GM19240 (cell line): Measurements from ENCODE around the gene KRTAP4-8.
"Not testable (repeated sequence)": the region's sequence is repeated elsewhere in the genome, so short reads cannot be mapped to it uniquely, and the experiment has no call there.

Experiments
- DNase-seq: peaks from one replicate; pipeline ENCODE4 v3.0.0; 2011; ENCODE audit warnings: low spot score; ENCODE audit not compliant: insufficient read length

The KRTAP4-8 gene

DNA sequence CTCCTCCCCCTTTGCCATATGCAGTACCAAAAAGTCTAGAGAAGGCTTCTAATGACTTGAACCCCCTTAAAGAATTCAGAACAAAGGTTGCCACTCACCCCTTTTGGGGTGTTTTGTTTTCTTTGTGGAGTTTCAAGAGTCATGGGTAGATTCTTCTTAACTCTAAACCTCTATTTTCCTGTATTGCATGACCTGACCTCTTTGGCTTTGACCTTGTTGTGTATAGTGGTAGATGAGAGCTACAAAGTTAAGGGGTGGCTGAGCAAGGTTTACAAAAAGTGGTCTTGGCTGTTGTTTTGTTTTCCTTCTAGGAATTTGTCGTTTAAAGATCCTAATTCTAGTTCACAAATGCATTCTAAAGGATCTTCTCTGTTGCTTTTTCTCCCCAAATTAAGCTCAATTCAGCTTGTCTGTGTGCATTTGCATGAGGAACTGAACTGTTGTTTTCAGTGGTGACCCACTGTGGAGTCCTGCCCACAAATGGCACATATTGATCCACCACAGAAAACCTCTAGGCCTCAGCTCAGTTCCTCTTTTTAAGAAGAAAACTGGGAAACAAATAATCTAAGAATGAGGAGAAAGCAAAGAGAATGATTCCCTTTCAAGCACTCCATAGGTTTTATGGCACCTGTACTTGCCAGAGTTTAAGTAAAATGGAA is 10.9 kb upstream of the KRTAP4-8 start:
- not testable (repeated sequence) for DNase-seq

DNA sequence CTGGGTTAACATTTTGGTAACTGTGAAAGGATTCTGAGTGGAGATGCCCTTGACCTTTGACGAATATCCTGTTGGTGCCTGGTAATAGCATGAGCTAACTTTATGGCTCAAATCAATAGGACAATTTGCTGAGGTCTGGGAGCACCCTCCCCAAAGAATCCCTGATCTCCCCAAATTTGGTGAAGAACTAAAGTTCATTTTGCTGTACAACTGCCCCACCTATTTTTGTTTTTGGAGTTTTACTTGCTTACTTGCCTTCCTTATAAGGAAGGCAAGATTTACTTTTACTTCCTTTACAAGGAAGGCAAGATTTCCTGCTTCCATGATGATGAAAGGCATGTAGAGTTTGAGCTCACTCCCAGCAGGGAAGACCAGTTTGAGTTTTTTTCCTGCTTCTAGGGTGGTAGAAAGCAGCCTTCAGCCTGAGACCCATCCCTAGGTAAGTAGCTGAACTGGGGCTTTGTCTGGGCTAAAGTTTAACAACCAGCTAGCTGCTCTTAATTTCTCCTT is 10.1 kb upstream of the KRTAP4-8 start:
- no peak for DNase-seq

DNA sequence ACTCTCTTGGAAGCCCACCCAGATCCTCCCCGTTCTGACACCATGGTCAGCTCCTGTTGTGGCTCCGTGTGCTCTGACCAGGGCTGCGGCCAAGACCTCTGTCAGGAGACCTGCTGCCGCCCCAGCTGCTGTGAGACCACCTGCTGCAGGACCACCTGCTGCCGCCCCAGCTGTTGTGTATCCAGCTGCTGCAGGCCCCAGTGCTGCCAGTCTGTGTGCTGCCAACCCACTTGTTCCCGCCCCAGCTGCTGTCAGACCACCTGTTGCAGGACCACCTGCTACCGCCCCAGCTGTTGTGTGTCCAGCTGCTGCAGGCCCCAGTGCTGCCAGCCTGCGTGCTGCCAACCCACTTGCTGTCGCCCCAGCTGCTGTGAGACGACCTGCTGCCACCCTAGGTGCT is 7.4 kb upstream of the KRTAP4-8 start, which contains the start of gene KRTAP4-9:
KRTAP4-9 (plus strand) TSS at position 43 of the 400 bp plus-strand sequence; CDS start at position 43, 0 bp downstream.
- DNase-seq: not testable (repeated sequence)

DNA sequence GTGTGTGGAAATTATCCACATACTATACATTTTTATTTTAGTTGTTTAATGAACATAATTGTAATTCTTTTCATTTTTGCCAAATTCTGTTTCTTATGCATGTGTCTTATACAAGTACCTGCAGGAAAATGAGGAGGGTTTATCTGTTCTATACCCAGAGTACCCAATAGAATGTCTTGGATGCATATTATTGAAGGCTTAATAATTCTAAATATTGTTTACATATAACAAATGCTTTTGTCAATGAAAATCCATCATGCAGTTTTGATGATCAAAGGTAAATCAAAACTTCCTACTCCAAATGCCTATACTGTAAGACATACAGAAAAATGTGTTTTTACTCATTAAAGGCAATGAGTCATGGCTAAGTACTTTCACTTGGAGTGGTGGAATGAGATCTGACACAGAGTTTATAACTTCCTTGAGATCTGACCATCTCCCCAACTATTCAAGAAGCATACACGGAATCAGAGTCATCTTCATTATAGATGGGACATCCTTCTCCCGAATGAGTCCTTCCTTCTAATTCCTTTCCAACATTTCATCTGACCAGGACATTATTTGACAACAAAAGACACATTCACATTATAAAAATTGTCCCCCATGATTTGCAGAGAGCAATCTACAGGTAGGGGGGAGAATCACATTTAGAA is 6.6 kb upstream of the KRTAP4-8 start:
- DNase-seq: not testable (repeated sequence)

DNA sequence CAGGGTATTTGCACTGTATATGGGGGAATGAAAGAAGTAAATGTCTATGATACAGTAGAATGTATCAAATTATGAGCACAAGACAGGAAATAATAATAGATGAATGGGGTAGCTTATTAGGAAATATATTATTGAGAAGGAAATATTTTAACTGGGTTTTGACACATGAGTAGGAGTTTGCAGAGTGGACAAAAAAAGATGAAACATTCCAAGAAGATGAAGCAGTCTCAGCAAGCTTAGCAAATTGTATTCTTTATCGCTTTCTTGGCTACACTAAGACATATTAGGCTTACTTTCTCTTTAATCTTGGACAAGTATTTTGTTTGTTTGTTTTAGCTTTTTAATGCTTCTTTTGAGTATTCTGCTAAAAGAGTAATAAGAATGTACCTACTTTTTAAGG is 6.0 kb upstream of the KRTAP4-8 start:
- no peak for DNase-seq

DNA sequence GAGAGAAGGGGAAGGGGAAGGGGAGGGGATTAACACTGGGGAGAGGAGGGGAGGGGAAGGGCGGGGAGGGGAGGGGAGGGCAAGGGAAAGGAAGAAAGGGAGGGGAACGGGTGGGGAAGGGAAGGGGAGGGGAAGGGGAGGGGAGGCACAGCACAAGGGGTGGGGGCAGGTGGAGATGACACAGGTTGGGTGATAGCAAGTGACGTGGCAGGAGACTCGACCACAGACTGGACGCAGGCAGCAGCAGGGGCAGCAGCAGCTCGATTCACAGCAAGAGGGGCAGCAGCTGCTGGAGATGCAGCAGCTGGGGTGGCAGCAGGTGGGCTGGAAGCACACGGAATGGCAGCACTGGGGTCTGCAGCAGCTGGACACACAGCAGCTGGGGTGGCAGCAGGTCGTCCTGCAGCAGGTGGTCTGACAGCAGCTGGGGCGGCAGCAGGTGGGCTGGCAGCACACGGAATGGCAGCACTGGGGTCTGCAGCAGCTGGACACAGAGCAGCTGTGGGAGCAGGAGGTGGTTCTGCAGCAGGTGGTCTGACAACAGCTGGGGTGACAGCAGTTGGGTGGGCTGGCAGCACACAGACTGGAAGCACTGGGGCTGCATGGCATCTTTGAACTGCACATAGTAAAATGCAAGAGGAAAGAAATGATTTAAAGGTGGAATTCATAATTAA is 3.8 kb upstream of the KRTAP4-8 start, which contains the start of gene KRTAP4-16:
KRTAP4-16 (minus strand) TSS at position 624 of the 674 bp plus-strand sequence; CDS start at position 624, 0 bp downstream.
- no peak for DNase-seq

DNA sequence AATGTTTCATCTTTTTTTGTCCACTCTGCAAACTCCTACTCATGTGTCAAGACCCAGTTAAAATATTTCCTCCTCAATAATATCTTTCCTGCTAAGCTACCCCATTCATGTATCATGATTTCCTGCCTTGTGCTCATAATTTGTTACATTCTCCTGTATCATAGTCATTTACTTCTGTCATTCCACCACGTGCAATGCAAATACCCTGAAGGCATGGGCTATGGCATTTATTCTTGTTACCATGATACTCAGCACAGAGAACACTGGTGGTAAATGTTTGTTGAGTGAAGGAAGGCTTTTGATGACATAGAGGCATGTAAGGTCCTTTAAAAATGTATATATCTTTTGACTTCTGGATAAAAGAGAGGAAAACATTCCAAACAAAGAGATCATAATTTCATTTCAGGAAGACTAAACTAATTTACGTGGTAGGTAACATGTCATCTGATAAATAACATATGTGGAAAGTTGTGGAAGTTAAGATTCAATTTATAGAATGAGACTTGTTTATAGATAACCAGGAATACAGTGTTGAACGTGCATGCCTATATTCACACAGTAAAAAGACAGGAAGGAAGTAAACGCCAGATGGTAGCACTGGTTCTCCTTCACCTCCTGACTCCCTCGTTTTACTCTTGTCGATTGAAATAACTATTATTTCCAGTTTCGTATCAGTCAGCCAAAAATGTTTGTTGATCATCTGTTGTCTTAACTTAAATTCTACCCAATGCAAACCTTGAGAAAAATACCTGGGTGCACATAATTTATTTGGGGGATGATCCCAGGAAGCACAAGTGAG is 1.9 kb upstream of the KRTAP4-8 start:
- not testable (repeated sequence) for DNase-seq

DNA sequence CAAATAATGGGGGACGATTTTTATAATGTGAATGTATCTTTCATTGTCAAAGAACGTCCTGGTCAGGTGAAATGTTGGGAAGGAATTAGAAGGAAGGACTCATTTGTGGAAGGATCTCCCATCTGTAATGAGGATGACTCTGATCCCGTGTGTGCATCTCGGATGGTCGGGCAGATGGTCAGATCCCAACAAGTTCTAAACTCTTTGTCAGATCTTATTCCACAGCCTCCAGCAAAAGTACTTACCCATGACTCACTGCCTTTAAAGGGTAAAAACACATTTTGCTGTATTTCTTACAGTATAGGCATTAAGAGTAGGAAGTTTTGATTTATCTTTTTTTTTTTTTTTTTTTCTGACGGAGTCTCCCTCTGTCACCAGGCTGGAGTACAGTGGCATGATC is 539 bp upstream of the KRTAP4-8 start:
- no peak for DNase-seq

DNA sequence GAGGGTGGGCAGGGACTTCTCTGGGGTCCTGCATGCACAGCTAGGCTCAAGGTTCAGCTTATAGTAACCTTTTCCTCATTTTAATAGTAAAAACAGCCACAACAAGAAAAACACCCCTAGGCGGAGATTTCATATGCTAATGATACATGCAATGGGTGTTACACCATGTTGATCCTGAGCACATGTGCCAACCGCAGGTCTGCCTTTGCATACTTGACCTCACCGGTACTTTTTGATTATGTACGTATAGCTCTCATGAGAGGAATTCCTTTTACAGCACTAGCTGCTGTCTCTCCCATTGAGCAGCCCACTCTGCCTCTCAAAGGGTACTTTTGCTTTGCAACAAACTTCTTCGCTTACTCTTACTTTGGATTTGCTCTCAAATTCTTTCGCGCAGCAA is 1.9 kb downstream of the KRTAP4-8 start:
- no peak for DNase-seq

DNA sequence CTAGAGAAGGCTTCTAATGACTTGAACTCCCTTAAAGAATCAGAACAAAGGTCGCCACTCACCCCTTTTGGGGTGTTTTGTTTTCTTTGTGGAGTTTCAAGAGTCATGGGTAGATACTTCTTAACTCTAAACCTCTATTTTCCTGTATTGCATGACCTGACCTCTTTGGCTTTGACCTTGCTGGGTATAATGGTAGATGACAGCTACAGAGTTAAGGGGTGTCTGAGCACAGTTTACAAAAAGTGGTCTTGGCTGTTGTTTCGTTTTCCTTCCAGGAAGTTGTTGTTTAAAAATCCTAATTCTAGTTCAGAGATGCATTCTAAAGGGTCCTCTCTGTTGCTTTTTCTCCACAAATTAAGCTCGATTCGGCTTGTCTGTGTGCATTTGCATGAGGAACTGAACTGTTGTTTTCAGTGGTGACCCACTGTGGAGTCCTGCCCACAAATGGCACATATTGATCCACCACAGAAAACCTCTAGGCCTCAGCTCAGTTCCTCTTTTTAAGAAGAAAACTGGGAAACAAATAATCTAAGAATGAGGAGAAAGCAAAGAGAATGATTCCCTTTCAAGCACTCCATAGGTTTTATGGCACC is 9.1 kb downstream of the KRTAP4-8 start:
- DNase-seq: not testable (repeated sequence)

DNA sequence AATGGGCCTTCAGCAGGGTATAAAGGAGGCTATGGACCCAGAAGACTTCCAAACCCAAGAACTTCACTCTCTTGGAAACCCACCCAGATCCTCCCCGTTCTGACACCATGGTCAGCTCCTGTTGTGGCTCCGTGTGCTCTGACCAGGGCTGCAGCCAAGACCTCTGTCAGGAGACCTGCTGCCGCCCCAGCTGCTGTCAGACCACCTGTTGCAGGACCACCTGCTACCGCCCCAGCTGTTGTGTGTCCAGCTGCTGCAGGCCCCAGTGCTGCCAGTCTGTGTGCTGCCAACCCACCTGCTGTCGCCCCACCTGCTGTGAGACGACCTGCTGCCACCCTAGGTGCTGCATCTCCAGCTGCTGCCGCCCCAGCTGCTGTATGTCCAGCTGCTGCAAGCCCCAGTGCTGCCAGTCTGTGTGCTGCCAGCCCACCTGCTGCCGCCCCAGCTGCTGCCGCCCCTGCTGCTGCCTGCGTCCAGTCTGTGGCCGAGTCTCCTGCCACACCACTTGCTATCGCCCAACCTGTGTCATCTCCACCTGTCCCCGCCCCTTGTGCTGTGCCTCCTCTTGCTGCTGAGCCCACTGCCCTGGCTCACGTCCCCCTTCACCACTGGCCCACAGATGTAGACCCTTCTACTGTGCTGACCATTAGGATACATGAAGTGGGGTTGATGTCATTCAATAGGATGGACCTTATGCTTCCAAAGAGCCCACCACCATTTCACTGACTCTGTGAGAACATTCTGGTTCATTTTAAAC is 13.7 kb downstream of the KRTAP4-8 start, which contains the start of gene KRTAP4-7:
KRTAP4-7 (plus strand) TSS at position 51 of the 757 bp plus-strand sequence; CDS start at position 108, 57 bp downstream.
- DNase-seq: not testable (repeated sequence)

DNA sequence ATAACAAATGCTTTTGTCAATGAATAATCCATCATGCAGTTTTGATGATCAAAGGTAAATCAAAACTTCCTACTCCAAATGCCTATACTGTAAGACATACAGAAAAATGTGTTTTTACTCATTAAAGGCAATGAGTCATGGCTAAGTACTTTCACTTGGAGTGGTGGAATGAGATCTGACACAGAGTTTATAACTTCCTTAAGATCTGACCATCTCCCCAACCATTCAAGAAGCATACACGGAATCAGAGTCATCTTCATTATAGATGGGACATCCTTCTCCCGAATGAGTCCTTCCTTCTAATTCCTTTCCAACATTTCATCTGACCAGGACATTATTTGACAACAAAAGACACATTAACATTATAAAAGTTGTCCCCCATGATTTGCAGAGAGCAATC is 14.5 kb downstream of the KRTAP4-8 start:
- DNase-seq: not testable (repeated sequence)

DNA sequence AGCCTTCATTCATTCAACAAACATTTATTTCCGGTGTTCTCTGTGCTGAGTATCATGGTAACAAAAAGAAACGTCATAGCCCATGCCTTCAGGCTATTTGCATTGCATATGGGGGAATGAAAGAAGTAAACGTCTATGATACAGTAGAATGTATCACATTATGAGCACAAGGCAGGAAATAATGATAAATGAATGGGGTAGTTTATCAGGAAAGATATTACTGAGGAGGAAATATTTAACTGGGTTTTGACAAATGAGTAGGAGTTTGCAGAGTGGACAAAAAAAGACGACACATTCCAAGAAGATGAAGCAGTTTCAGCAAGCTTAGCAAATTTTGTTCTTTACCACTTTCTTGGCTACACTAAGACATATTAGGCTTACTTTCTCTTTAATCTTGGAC is 15.3 kb downstream of the KRTAP4-8 start:
- no peak for DNase-seq

DNA sequence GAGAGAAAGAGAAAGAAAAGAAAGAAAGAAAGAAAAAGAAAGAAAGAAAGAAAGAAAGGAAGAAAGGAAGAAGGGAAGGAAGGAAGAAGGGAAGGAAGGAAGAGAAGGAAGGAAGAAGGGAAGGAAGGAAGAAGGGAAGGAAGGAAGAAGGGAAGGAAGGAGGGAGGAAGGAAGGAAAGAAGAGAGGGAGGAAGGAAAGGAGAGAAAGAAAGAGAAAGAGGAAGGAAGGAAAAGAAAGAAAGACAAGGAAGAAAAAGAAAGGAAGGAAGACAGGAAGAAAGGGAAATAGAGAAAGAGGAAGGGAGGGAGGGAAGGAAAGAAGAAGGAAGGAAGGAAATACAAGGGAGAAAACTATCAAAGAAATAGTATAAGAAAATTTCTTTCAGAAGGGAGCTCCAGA is 21.2 kb downstream of the KRTAP4-8 start:
- no peak for DNase-seq

DNA sequence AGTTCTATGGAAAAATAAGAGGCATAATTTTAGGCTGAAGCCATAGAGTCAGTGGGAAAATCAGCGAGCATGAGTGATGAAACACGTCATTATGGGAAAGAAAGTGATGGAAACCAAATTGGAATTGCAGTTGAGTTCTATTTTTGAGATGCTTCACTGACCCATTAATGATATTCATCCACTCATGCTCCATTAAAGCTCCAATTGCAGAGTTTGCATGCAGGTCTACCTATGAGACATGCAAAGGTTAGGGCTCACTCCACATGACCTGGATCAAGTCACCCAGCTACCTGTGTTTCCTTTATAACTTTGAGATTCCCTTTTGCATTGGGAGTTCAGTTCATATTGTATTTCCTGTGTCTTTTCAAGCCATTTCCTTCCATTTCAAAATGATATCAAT is 24.3 kb downstream of the KRTAP4-8 start:
- no peak for DNase-seq

DNA sequence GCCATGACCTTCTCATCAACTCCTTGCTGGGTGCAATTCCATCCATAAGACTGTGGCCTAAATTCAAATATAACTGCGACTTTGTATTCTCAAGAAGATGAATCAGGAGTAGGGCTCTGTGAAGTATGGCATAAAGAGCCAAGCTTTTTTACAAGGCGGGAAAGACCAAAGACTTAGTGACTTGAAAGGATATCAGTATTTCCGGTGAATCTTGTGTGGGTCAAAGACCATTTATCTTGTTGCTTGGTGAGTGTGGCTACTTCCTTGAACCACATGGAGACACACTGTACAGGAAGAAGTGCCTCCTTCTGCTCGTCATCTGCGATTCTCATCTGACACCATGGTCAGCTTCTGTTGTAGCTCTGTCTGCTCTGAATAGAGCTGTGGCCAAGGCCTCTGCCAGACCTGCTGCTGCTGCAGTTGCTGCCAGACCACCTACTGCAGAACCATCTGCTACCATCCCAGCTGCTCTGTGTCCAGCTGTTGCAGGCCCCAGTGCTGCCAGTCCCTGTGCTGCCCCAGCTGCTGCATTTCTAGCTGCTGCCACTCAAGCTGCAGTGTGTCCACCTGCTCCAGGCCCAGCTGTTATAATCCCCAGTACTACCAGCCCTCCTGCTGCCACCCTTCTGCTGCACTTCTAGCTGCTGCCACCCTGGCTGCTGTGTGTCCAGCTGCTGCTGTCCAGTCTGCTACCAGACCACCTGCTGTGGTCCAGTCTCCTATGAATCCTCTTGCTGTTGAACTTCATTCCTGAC is 26.2 kb downstream of the KRTAP4-8 start:
- DNase-seq: no peak

DNA sequence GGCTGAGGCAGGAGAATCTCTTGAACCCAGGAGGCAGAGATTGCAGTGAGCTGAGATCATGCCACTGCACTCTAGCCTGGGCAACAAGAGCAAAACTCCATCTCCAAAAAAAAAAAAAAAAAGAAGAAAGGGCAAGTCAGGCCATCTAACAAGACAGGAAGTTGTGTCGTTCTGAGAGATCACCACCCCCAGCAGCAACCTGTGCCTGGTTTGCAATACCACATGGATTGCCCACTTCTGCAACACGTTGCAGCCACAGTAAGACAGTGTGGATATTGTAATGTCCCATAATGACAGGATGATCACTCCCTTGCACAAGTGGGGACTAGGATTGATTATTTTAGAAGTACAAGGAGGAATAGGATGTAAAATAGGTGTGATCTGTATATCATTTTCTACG is 28.9 kb downstream of the KRTAP4-8 start:
- no peak for DNase-seq

DNA sequence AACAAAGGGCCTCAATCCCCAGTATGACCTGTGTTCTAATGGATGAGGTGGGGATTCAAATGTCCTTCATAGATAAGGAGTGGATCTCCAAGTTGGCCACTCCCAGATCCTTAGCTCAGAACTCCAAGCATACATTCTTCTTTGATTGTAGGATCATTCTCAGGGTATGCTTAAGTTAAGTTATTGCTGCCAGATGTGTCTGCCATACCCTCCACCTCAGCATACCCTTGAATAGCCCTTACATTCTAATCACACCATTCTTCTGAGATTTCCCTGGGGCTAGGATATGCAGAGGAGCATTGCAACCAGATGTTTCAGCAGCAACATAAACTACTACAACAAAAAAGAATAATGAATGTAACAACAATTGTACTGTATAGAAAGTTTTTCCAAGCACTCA is 30.7 kb downstream of the KRTAP4-8 start:
- DNase-seq: no peak
